D341Med (cell line): Measurements from ENCODE around the gene GALNTL6.

Experiments
- DNase-seq: peaks from one replicate; pipeline ENCODE4 v3.0.0; 2012; ENCODE audit warnings: low spot score

The GALNTL6 gene

GRCh38 chr4:172124656-172125308 is 311.6 kb downstream of the GALNTL6 start:
- DNase-seq = no peak

- DNase-seq = no peak
These were observed 312.2 kb downstream of the GALNTL6 start for GRCh38 chr4:172125443-172125842.

GRCh38 chr4:172127168-172127567 is 314.0 kb downstream of the GALNTL6 start:
- DNase-seq = no peak

DNA sequence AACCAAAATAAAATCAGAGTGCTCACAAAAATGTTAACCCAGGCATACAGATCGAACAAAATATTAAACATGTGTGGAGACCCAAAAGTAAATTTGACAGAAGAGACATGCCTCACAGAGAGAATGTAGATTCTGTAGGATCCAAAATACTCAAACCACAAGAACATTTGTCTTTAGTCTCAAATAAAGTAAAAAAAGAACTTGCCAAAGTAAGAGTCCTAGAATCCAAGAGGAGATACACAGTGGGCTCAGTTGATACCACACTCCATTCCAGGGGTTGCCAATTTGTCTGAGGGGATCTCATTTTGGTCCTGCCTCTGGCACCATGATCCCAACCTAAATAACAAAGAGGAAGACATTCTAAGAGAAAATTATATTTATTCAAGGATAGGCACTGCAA is 316.4 kb downstream of the GALNTL6 start:
- no peak for DNase-seq

- DNase-seq = no peak
These were observed 321.3 kb downstream of the GALNTL6 start for GRCh38 chr4:172134521-172134920.

DNA sequence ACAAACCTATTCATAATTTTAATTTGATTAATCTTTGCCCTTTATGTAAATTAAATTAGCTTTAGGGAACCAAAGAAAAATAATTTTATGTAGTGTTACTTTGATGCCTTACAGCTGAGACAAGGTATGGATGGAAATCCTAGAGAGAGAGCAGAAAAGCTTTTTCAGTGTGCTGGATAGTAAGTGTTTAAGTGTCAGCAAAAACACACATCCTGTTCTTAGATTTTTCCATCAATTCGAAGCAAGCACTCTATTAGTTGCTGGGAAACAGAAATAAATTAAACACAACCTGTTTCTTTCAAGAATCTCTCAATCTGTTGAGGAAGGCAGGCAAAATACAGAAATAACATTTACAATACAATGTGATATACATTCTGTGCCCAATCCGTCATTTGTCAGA is 327.8 kb downstream of the GALNTL6 start:
- no peak for DNase-seq

DNA sequence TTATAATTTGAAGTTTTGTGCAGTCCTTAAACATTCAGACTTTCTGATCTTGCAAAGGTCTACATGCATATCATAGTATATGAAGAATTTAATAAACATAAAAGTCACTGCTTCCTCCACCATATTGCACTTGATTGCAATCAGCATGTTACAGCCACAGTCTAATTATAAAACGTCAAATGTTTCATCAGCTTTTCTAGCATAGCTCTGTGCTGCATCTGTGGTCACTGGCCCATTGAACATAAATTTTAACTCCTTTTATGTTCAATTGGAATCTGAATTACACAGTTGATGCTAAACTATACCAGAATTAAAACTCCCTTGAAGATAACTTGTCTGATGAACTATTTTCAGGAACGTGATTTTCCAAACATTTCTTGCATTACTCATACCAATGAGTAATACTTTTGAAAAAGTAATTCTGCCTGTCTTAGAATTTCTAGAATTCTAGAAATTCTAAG is 329.1 kb downstream of the GALNTL6 start:
- no peak for DNase-seq

DNA sequence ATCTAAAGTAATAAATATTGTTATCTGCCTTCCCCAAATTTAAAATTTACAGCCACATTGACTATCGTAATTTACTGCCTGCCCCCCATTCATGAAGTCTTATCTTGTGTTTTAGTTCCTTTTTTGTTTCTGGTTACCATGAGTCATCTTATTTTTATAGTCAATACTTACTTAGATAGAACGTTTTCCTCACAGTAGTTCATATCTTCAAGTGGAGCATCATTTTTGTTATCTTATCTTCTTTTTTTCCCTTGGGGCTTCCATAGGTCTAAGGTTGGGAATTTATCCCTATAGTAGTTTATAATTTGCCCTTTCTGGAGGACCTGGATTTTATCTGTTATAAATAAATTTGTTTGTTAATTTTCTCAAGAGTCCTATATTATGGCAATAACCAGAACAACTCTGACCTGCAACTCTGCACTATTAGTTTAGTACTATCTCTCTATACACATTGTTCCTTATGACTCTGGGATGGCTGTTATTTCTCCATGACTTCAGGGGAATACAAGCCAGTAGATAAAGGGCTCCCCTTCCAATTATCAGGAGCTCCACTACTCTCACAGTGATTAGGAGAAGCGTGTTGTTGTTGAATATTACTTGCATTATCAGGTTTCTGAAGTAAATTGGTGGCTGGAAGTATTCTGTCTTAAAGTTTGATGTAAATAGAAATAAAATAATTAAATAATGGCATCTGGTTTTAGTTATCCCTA is 330.6 kb downstream of the GALNTL6 start:
- no peak for DNase-seq

- no peak for DNase-seq
These were observed 334.5 kb downstream of the GALNTL6 start for GRCh38 chr4:172147687-172148086.

- no peak for DNase-seq
These were observed 336.1 kb downstream of the GALNTL6 start for GRCh38 chr4:172149329-172149728.

DNA sequence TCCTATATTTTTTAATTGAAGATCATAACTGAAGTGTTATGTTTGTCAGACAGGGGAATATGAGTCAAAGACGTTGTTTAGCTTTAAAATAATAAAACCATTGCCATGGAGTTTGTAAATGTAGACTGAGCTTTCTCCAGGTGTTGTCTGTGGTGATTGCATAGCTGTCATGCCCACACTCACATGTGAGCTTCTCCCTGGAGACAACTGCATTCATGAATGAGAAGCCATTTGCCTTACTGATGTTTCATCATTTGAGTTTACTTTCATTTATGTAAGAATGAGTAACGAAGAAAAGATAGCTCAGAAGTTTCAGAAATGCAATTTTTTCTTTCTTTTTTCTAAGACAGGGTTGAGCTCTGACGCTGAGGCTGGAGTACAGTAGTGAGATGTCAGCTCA is 339.1 kb downstream of the GALNTL6 start:
- DNase-seq = no peak

DNA sequence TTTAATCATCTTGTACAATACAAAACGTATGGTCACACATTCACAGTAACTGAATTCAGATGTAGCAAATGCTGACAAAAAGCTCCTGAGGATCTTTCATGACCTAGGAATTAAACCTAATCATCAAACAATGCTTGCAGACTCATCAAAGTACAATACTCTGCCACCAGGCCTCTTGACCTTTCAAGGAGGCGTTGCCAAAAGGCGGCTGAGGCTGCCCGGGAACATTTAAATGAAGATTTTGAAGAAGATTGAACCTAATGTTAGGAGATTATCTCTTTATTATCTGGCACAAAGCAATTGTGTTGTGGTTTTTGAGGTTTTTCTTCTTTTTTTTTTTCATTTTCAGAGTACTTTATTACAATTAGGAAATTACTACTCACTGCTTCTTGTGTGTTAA is 340.5 kb downstream of the GALNTL6 start:
- DNase-seq = no peak

GRCh38 chr4:172155838-172156345 is 342.7 kb downstream of the GALNTL6 start:
- DNase-seq = no peak

DNA sequence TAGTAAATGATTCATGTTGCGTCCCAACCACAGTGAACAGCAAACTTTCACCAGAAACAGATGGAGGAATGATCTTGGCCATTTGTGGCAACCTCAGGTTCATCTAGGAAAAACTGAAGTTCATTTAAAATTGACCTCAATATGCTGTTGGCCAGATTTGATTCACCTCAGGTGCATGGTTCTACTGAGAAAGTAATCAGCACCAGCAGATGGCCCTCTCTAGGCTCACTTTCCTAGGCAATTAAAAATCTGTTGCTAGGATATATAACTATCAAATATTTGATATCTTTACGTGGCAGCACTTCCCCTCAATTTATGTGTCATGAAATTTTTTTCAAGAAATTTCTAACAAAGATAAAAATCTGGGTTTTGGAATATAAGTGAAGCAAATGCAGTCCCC is 344.7 kb downstream of the GALNTL6 start:
- no peak for DNase-seq

DNA sequence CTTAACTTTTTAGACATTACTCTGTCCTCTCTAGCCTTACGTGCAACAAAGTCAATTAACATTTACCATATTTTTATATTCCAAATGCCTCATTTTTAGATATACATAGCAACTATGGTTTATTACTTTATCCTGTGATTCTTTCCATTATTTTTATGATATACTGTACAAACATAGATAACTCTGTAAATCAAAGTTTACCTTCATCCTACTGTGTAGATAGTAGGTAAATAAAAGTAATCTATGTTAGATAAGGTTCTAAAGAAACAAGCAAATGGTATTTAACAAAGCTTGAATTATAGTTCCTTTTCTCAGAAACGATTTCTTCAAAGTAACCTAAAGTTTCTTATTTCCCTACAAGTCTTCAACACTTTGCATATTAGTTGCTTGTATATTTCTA is 350.0 kb downstream of the GALNTL6 start:
- DNase-seq = no peak

DNA sequence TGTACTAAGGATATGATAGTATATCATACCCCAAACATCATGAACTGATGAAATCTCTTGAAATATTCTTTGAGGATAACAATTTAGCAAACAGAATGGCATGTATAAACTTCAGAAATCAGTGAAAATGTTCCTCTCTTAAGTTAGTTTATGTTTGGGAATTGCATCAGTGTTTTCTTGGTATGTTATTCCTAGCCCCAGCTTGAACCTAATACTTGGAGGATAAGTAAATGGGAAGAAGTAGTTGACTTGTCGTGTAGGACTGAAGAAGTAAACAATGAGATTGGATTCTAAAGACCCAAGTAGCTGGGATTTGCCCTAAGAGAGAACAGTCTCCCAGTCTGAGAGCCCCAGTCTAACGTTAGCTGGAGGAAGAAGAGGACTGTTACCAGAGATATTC is 355.7 kb downstream of the GALNTL6 start:
- DNase-seq = no peak

- no peak for DNase-seq
These were observed 356.7 kb downstream of the GALNTL6 start for GRCh38 chr4:172169871-172170270.

DNA sequence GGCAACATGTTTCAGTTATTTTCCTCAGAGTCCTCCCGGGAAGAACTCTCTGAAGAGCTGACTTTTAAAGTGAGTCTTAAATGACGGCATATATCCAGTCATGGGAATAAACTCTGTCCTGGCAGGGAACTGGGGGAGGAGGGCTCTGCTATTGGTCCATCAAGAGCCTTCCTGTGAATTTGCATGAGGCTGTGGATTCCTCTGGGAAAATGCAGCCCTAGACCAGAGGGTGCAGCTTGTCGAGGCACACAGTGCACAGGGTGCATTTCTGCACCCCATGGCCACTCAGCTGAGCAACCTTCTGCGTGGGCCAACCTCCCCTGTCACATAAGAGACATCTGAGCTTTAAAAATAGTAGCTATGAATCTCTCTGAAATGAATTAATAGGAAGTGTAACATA is 360.0 kb downstream of the GALNTL6 start:
- DNase-seq = no peak

DNA sequence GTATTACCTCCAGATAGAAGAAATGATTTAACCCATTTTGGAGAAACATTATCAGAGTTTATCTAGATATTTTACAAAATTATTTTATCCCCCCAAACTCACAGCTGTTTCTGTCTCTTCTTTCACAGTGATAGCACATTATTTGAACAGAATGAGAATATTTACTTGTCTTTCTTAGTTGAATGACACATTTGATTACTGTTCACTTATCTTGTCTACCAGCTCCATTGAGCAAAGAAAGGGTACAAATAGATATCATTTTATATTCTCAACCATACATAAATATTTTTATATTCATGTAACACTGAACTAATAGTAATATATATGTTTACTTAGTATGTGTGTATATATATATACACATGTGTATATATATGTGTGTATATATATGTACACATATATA is 364.2 kb downstream of the GALNTL6 start:
- no peak for DNase-seq

GRCh38 chr4:172188248-172188988 is 375.2 kb downstream of the GALNTL6 start:
- DNase-seq = no peak

GRCh38 chr4:172202480-172203076 is 389.4 kb downstream of the GALNTL6 start:
- DNase-seq = peak; percentile 53

DNA sequence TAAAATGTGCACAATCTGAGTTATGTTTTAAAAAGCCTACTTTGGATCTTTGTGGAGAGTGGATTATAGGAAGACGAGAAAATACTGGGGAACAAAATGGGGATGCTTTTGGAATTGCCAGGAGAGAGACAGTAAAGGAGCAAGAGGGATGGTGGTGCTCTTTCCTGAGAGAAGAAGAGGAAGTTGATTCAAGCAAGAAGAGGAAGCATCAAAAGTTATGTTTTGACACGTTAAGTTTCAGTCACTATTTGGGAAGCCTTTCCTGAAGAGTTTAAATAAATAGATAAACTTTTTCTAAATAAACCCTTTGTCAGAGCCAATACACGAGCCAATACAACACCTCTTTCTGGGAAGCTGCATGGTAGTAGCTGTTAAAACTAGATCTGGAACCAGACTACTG is 394.1 kb downstream of the GALNTL6 start:
- no peak for DNase-seq

GRCh38 chr4:172207886-172208285 is 394.7 kb downstream of the GALNTL6 start:
- no peak for DNase-seq
